HepG2 (cell line): ENCODE data around the gene CDC6. TPM values are rescaled to one million over a fixed set of nuclear protein-coding genes. Genes with fewer than 3 reads are reported as not detected.
A peak's percentile ranks its signal among the peaks of the same experiment; 100 is the strongest.

Source experiments
- ATF2 ChIP-seq: sonication (generic); formaldehyde crosslinking; IDR thresholded peaks from 2 replicates; pipeline ENCODE4 v1.4.0; 2020; ENCODE audit warnings: missing genetic modification reagents
- FOXJ3 ChIP-seq: sonication (generic); formaldehyde crosslinking; IDR thresholded peaks from 2 replicates; pipeline ENCODE4 v1.4.0; 2020; ENCODE audit warnings: missing genetic modification reagents, mild to moderate bottlenecking, borderline replicate concordance
- FUBP1 ChIP-seq: sonication (generic); formaldehyde crosslinking; IDR thresholded peaks from 2 replicates; pipeline ENCODE4 v1.5.1; 2020; ENCODE audit warnings: missing genetic modification reagents, mild to moderate bottlenecking, borderline replicate concordance
- IKZF4 ChIP-seq: sonication (generic); formaldehyde crosslinking; IDR thresholded peaks from 2 replicates; pipeline ENCODE4 v1.5.1; 2020; ENCODE audit warnings: borderline replicate concordance, mild to moderate bottlenecking, low read depth, missing genetic modification reagents; ENCODE audit errors: not compliant biosample characterization
- MTERF4 ChIP-seq: sonication (generic); formaldehyde crosslinking; IDR thresholded peaks from 2 replicates; pipeline ENCODE4 v1.8.0; 2023; ENCODE audit warnings: mild to moderate bottlenecking, missing genetic modification reagents
- NAIF1 ChIP-seq: sonication (generic); formaldehyde crosslinking; IDR thresholded peaks from 2 replicates; pipeline ENCODE4 v1.5.0; 2020; ENCODE audit warnings: mild to moderate bottlenecking, missing genetic modification reagents, borderline replicate concordance
- NFE2L2 ChIP-seq: fragments of 150-350 bp; IDR thresholded peaks from 2 replicates; pipeline ENCODE4 v1.6.1; 2014; ENCODE audit warnings: low read length
- NRL ChIP-seq: sonication (generic); formaldehyde crosslinking; IDR thresholded peaks from 2 replicates; pipeline ENCODE4 v1.5.0; 2020; ENCODE audit warnings: missing genetic modification reagents, mild to moderate bottlenecking, moderate library complexity, borderline replicate concordance
- PAF1 ChIP-seq: IDR thresholded peaks from 2 replicates; pipeline ENCODE4 v1.6.1; 2016; ENCODE audit warnings: missing genetic modification reagents, missing compliant biosample characterization
- PITX1 ChIP-seq: sonication (generic); formaldehyde crosslinking; IDR thresholded peaks from 2 replicates; pipeline ENCODE4 v1.5.1; 2020; ENCODE audit warnings: mild to moderate bottlenecking, missing genetic modification reagents
- PPARG ChIP-seq: conservative IDR thresholded peaks from 2 replicates; pipeline ENCODE4 v1.6.1; 2016; ENCODE audit warnings: missing biosample characterization, missing genetic modification reagents
- RXRB ChIP-seq: IDR thresholded peaks from 2 replicates; pipeline ENCODE4 v1.6.1; 2016; ENCODE audit warnings: borderline replicate concordance, missing genetic modification reagents, missing compliant biosample characterization
- TBL1XR1 ChIP-seq: fragments of 150-350 bp; IDR thresholded peaks from 2 replicates; pipeline ENCODE4 v1.6.1; 2014; ENCODE audit warnings: borderline replicate concordance, low read length; ENCODE audit not compliant: partially characterized antibody
- TOE1 ChIP-seq: sonication (generic); formaldehyde crosslinking; IDR thresholded peaks from 2 replicates; pipeline ENCODE4 v1.4.0; 2020; ENCODE audit warnings: mild to moderate bottlenecking, missing genetic modification reagents
- ZBTB7A ChIP-seq: sonication (generic); formaldehyde crosslinking; IDR thresholded peaks from 2 replicates; pipeline ENCODE4 v1.8.0; 2022; ENCODE audit warnings: mild to moderate bottlenecking, missing genetic modification reagents
- ZBTB7B ChIP-seq: sonication (generic); formaldehyde crosslinking; IDR thresholded peaks from 2 replicates; pipeline ENCODE4 v1.4.0; 2020; ENCODE audit warnings: missing genetic modification reagents
- ZMAT5 ChIP-seq: sonication (generic); formaldehyde crosslinking; IDR thresholded peaks from 2 replicates; pipeline ENCODE4 v1.5.0; 2020; ENCODE audit warnings: mild to moderate bottlenecking, low read depth, missing genetic modification reagents, borderline replicate concordance
- ZNF275 ChIP-seq: sonication (generic); formaldehyde crosslinking; IDR thresholded peaks from 2 replicates; pipeline ENCODE4 v1.8.0; 2022; ENCODE audit warnings: missing genetic modification reagents, mild to moderate bottlenecking, inconsistent platforms, borderline replicate concordance
- ZNF296 ChIP-seq: sonication (generic); formaldehyde crosslinking; conservative IDR thresholded peaks from 2 replicates; pipeline ENCODE4 v1.5.0; 2020; ENCODE audit warnings: mild to moderate bottlenecking, missing genetic modification reagents
- ZNF333 ChIP-seq: sonication (generic); formaldehyde crosslinking; IDR thresholded peaks from 2 replicates; pipeline ENCODE4 v1.4.0; 2020; ENCODE audit warnings: mild to moderate bottlenecking, missing genetic modification reagents, borderline replicate concordance
- ZNF33B ChIP-seq: sonication (generic); formaldehyde crosslinking; IDR thresholded peaks from 2 replicates; pipeline ENCODE4 v1.5.1; 2020; ENCODE audit warnings: mild to moderate bottlenecking, missing genetic modification reagents
- ZNF484 ChIP-seq: sonication (generic); formaldehyde crosslinking; IDR thresholded peaks from 2 replicates; pipeline ENCODE4 v1.5.1; 2020; ENCODE audit warnings: mild to moderate bottlenecking, low read depth, missing genetic modification reagents, borderline replicate concordance
- ZNF768 ChIP-seq: sonication (generic); formaldehyde crosslinking; IDR thresholded peaks from 2 replicates; pipeline ENCODE4 v1.4.0; 2020; ENCODE audit warnings: missing genetic modification reagents
- ZZZ3 ChIP-seq: sonication (generic); formaldehyde crosslinking; IDR thresholded peaks from 2 replicates; pipeline ENCODE4 v1.4.0; 2020; ENCODE audit warnings: missing genetic modification reagents, mild to moderate bottlenecking, borderline replicate concordance
- polyA plus RNA-seq, 8 experiments: library from polyadenylated mRNA; depleted of rRNA in 3 of 8; stranded (reverse) in 7 of 8; unstranded in 1 of 8; fragments of >200 nt; fragmentation: Illumina TruSeq in 4 of 8; extraction: Trizol in 4 of 8; gene quantifications; 2 replicates each; pipeline versions ENCODE4 v1.2.1 to v1.2.3, GENCODE V29; 2011 to 2016; ENCODE audit warnings: low read depth in 4 of 8, missing spikeins in 1 of 8, mixed read lengths in 1 of 8; ENCODE audit not compliant: insufficient read depth in 1 of 8
- total RNA-seq, 5 experiments: library from RNA; depleted of rRNA; stranded (reverse); fragments of >200 nt; fragmentation: Illumina TruSeq; extraction: Trizol; gene quantifications; 2 replicates each; pipeline ENCODE4 v1.2.3, GENCODE V29; 2016; ENCODE audit warnings: low read depth in 1 of 5

CDC6 gene
- total and polyA plus RNA-seq, 2 of the 13 experiments (the other 11 are each of a cell fraction or from before 2014, with no cell fraction given) = 17.4 to 114 TPM

- TF ChIP-seq ZNF33B (CRISPR knock-in tag) (no peak), FUBP1 (CRISPR knock-in tag) (no peak), ZNF275 (CRISPR knock-in tag) (no peak), MTERF4 (CRISPR knock-in tag) (no peak), PITX1 (CRISPR knock-in tag) (no peak), ZNF484 (CRISPR knock-in tag) (no peak), ZNF768 (CRISPR knock-in tag) (no peak), NFE2L2 (no peak), RXRB (CRISPR knock-in tag) (no peak), PPARG (CRISPR knock-in tag) (no peak), PAF1 (CRISPR knock-in tag) (no peak), ATF2 (CRISPR knock-in tag) (no peak), NAIF1 (CRISPR knock-in tag) (no peak), ZBTB7A (CRISPR knock-in tag) (peak; percentile 66; the same call in 1 of the 2 replicates), TBL1XR1 (no peak), IKZF4 (CRISPR knock-in tag) (no peak), ZZZ3 (CRISPR knock-in tag) (no peak), ZMAT5 (no peak), ZBTB7B (CRISPR knock-in tag) (no peak), FOXJ3 (CRISPR knock-in tag) (no peak), NRL (peak; percentile 10; the same call in 1 of the 2 replicates), ZNF296 (CRISPR knock-in tag) (no peak), TOE1 (CRISPR knock-in tag) (no peak), ZNF333 (CRISPR knock-in tag) (no peak)
Observed at GRCh38 chr17:40315678-40316570, 28.2 kb downstream of the CDC6 start (continued).
